GM21529 (cell line): ENCODE data around the gene TRPM2.
"Not testable (repeated sequence)": the region's sequence is repeated elsewhere in the genome, so short reads cannot be mapped to it uniquely, and the experiment has no call there.

Experiments used
- ATAC-seq: cut with Tn5 transposase; IDR thresholded peaks from one replicate; pipeline ENCODE4 v1.9.1; 2021; ENCODE audit not compliant: unreplicated experiment

The TRPM2 gene

DNA sequence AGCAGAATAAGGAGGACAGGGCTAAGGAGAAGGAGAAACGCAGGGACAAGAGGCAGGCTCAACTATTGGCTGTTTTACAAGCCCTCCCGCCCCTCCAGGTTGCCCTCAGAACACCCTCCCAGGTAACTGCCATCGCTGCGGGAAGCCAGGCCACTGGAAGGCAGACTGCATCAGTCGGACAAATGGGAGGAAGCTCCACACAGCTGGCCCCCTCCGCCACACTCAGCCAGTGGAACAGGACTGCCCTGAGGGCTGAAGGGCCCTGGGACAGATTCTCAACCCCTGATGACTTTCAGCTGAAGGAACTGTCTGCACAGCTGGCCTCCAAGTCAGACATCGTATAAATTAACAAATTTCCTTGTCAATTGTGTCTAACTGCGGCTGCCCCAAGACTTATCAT, 123.7 kb downstream of the TRPM2 start:
- no peak for ATAC-seq

DNA sequence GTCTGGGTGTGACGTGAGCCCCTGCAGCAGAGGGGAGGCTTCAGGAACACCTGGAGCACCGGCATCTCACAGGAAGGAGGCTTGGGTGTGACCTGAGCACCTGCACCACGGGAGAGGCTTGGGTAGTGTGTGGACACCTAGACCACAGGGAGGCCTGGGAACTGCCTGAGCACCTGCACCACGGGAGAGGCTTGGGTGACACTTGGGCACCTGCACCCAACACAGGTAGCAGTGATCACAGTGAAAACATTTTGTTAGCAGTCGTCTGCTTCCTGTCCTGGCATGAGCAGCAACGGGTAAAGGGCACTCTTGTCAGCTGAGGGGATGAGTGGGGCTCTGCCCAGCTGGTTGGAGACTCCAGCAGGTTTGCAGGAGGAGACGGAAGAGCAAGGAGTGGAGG, 124.3 kb downstream of the TRPM2 start:
- ATAC-seq = no peak

DNA sequence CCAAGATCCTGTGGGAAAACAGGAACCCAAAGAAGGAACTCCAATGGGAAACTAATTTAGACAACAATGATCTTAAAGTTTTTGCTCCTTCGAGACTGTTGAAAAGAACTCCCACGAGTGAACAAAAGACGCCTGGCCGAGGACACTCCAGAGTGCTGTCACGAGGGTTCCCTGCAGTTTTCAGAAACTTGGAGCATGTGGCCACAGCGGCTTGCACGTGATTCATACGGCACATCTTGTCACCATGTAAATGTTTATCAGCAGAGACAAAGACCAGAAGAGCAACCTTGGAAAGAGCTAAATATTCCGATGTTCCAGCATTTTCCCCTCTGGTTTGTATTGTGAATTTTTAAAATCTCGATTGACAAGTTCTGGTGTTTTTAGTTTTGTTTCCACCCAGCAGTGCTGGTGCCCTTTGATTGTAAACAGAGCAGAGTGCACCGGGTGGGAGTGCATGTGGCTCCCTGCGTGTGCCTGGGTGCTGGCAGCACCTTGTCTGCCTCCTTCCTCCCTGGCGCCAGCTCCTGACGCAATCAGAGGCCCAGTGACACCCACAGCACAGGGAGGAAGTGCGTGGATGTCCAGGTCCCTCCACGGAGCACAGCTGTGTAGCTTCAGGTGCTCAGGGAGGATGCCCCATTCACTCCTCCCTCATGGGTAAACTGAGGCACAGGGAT, 124.8 kb downstream of the TRPM2 start:
- ATAC-seq = no peak

- no peak for ATAC-seq
Measured at GRCh38 chr21:44478801-44479167, 125.4 kb downstream of the TRPM2 start.

DNA sequence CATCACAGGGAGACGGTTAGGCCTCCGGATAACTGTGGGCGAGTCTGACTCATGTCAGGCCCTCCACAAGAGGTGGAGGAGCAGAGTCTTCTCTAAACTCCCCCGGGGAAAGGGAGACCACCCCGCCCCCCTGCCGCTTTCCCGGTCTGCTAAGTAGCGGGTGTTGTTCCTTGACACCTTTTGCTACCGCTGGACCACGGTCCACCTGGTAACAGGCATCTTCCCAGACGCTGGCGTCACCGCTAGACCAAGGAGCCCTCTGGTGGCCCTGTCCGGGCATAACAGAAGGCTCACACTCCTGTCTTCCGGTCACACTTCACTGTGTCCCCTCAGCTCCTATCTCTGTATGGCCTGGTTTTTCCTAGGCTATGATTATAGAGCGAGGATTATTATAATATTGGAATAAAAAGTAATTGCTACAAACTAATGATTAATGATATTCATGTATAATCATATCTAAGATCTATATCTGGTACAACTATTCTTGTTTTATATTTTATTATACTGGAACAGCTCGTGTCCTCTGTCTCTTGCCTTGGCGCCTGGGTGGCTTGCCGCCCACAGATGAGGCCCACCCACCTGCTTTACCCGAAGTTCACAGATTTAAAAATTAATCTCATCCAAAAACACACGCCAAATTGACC, 126.3 kb downstream of the TRPM2 start:
- not testable (repeated sequence) for ATAC-seq

GRCh38 chr21:44480200-44481053, 127.0 kb downstream of the TRPM2 start:
- no peak for ATAC-seq

- ATAC-seq = no peak
Measured at GRCh38 chr21:44482581-44483287, 129.3 kb downstream of the TRPM2 start.

DNA sequence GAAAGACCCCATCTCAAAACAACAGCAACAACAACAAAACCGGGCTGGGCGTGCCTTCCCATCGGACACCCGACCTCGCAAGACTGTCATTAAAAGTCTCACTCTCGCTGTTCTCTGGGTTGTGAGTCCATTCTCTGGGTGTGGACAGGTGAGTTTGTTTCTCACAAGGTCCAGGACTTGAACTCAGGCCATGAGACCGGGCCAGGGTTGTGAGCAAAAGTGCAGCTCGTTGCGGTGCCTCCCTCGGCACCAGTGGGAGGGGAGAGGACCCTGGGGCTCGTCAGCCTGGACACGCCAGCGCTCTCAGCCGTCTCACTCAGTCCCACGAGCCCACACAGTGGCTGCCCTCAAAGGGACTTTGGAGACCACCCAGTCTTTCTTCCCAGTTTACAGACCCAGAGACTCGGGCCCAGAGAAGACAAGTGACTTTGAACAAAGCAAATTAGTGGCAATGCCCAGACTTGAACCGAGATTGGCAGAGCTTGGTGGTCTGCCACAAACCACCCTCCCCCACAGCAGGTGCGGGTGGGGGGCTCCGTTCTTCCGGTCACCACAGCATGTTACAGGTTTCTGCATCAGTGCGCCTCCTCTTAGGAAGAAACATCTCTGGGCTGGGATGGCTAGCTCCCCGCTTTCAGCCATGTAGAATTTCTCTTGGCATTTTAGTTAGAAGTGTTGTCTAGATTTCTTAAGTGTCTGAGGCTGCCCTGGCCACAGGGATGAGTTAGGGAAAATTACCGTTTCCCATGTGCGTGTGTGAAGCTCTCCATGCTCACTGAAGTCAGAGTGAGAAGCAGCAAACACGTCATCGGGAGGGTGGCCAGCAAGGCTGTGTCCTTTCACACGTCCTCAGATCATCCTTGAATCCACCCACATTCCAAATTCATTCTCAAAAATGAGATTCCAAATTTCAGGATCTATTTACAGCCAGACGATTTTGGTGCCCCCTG, 130.1 kb downstream of the TRPM2 start:
- ATAC-seq = no peak

- no peak for ATAC-seq
Measured at GRCh38 chr21:44484498-44485253, 131.3 kb downstream of the TRPM2 start.

GRCh38 chr21:44485254-44485793, 131.9 kb downstream of the TRPM2 start:
- no peak for ATAC-seq

DNA sequence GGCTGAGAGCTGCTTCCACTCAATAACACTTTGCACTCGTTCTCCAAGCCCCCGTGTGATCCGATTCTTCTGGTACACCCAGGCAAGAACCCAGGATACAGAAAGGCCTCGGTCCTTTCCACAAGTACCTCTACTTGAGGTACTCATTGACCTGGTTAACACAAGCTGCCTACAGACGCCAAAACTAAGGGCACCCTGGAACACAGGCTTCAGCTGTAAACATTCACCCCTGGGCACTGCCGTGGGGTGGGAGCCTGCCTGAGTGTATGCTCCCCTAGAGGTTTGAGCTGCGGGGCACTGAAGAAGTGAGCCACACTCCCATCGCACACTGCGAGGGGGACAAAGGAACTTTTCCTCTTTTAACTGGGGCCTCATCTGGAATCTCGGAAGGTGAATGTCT, 132.4 kb downstream of the TRPM2 start:
- no peak for ATAC-seq

DNA sequence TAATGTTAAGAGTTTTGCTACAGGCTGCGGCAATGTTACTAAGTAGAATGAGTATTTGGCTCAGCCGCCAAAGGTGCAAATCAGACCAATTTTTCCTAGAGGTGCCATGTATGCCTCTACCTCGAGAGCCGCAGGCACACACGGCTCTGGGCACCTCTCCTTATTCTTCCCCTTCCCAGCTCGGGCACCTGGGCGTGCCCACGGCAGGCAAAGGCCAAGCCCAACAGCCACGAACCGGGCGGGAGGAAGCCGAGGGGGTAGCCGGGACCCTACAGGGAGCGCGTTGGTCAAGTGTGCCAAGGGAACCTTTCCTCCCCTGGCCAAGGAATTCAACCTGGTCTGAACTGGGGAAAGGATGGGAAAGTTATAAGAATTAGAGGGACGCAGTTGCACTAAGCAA, 132.9 kb downstream of the TRPM2 start:
- no peak for ATAC-seq

DNA sequence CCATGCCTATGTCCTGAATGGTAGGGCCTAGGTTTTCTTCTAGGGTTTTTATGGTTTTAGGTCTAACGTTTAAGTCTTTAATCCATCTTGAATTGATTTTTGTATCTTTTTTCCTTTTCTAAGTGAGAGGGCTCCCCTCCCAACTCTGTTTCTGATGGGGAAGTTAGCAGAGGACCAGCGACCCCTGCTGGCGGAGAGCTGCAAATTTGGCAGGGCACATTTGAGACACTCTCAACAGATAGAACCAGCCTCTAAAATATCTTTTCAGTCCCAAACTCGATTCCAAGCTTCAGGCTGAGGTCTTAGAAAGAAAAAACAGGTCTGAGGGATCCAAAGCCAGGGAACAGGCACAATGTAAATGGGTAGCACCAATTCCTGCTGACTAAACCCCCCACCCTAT, 134.4 kb downstream of the TRPM2 start:
- no peak for ATAC-seq

- ATAC-seq = no peak
Measured at GRCh38 chr21:44489962-44490361, 136.5 kb downstream of the TRPM2 start.

- no peak for ATAC-seq
Measured at GRCh38 chr21:44490405-44490804, 137.0 kb downstream of the TRPM2 start.

DNA sequence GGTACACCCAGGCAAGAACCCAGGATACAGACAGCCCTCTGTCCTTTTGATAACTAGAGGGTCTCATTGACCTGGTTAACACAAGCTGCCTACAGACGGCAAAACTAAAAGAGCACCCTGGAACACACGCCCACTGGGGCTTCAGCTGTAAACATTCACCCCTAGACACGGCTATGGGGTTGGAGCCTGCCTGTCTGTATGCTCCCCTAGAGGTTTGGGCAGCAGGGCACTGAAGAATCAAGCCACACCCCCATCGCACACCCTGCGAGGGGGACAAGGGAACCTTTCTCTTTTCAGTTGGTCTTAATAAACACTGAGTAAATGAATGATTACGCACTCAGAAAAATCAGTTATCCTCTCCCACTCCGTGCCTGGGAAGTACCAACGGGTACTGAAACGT, 137.4 kb downstream of the TRPM2 start:
- no peak for ATAC-seq
